Putamen (tissue), 1 donor: Measurements from ENCODE around the gene ANKRD23.
"Not testable (repeated sequence)": the region's sequence is repeated elsewhere in the genome, so short reads cannot be mapped to it uniquely, and the experiment has no call there.

Experiments
- DNase-seq: peaks from one replicate; pipeline ENCODE4 v3.0.0-alpha.2; 2016; ENCODE audit warnings: low spot score

ANKRD23 gene

GRCh38 chr2:96815326-96816126 is 28.3 kb downstream of the ANKRD23 start:
- no peak for DNase-seq

- DNase-seq: no peak
These were observed 30.2 kb downstream of the ANKRD23 start for GRCh38 chr2:96813656-96814055.

DNA sequence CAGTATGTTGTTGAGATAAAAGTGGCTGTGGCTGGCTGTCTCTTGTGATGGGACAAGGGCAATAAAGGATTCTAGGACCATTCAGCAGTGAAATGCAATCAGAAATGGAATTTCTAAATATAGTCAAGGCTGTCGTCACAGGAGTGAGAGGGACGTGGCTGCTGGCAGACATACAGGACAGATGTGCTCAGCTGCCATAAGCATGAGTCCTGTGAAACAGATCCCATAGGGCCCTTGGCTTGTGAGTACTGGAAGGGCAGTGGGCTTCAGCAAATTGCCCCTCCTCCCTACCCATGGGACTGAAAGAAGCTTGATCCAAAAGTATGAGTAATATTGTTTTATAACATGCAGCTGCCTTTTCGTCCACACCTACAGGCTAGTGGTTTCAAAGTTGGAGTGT is 31.9 kb downstream of the ANKRD23 start:
- DNase-seq: no peak

DNA sequence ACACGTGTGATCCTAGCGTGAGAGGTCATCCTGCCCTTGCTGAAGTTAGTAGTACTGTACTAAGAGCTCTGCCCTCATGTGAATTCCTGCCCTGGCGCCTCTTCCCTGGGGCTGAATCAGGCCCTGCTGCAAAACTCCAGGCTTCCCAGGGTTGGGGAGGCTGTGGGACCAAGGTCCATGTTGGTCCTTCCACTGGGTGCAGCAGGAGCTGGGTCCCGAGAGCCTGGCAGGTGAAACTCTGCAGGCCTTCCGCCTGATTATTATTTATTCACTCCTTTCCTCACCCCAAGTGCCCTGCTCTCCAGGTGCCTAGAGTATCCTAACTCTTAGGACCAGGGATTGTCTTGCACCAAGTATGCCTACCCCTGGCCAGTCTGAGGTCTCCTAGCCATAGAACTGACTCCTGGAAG is 33.0 kb downstream of the ANKRD23 start:
- DNase-seq: no peak

- no peak for DNase-seq
These were observed 33.7 kb downstream of the ANKRD23 start for GRCh38 chr2:96809951-96810782.

DNA sequence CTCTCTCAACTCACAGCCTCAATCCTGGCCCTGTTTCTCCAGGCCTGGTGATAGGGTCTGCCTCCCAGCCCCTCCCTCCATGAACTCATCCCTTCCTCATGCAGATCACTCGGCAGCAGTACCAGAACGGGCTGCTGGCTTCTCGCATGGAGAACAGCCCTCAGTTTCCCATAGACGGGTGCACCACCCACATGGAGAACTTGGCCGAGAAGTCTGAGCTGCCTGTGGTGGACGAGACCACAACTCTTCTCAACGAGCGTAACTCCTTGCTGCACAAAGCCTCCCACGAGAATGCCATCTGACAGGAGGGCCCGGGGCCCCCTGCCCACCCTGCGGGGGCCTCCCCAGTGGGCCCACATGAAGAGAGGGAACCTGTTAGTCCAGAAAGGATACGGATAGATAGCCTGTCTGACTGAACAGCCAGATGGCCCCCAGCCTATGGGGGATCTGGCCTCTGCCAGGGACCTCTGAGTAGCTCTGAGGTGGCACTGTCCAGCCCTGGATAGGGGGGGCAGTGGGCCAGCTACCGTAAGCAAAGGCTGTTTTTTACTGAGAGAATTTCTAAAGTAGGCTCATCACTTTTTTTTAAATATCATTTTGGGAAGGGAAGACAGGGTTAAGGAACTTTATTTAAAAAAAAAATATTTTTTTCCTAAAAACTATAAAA is 34.5 kb downstream of the ANKRD23 start:
- DNase-seq: no peak

GRCh38 chr2:96808176-96808837 is 35.5 kb downstream of the ANKRD23 start:
- DNase-seq: no peak

GRCh38 chr2:96807127-96807471 is 36.7 kb downstream of the ANKRD23 start:
- DNase-seq: no peak

DNA sequence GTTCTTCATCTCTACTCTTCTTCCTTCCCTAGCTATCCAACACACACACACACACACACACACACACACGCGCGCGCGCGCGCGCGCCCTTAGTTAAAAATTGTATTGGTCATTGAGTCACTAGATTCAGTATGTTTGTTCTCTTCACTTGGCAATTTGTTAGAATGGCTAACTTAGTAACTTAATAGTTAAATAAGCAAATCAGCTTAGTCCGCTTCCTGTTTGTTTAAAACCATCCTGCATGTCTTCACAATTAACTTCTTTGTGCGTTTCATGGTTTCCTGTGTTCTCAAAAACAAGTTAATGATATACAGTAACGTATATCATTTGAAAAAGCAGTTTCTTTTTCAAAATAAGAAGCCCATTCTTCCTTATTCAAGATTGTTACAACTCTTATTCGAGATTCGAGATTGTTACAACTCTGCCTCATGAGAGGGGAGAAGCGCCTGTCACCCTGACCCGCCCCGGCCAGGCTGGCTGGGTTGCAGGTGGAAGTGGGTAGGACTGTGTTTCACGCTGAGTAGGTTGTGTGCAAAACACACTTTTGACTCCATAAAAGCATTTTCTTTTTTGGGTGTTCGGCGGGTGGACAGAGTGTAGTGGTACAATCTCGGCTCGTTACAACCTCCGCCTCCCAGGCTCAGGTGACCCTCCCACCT is 37.2 kb downstream of the ANKRD23 start:
- DNase-seq: no peak

- DNase-seq: not testable (repeated sequence)
These were observed 37.9 kb downstream of the ANKRD23 start for GRCh38 chr2:96805946-96806345.

DNA sequence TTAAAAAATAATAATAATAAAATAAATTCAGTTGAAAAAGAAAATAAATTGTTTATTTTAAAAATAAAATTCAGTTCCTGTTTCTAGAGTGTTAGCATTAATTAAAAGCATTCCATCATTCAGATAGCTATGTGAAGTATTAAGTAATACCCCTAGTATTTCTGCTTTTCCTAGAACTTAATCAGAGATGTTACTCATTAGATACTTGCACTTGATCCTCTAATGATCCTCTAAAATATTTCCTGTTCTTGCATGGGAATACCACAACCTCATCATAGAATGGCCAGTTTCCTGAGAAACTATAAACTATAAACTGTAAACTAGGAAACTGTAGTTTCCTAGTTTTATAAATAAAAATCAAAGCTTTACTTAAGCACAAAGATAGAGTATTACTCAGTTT is 38.8 kb downstream of the ANKRD23 start:
- no peak for DNase-seq

- no peak for DNase-seq
These were observed 41.1 kb downstream of the ANKRD23 start for GRCh38 chr2:96802721-96803120.

- DNase-seq: no peak
These were observed 41.8 kb downstream of the ANKRD23 start for GRCh38 chr2:96801786-96802595.

DNA sequence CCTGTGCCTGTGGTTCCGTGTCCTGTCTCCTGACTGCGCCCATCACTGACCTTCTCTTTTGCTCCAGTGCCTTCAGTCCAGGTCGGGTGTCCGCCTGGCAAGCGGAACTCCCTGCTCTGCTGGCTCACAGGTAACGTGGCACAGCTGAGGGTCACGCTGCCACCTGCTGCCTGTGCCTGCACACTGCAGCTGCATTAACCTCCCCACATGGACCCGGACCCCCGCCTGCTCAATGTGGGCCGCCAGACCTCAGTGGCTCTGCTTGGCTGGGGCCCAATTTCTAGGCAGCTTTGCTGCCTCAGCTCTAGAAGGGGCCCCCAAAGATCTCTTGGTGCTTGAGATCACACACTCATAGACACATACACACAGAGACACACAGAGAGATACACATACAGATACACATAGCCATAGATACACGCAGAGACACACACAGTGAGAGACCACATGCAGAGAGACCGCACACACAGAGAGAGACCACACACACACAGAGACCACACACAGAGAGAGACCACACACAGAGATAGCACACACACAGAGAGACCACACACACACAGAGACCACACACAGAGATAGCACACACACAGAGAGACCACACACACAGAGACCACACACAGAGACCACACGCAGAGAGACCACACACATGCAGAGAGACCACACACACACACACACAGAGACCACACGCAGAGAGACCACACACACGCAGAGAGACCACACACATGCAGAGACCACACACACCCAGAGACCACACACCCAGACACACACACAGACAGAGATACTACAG is 42.6 kb downstream of the ANKRD23 start:
- DNase-seq: peak; percentile 49

DNA sequence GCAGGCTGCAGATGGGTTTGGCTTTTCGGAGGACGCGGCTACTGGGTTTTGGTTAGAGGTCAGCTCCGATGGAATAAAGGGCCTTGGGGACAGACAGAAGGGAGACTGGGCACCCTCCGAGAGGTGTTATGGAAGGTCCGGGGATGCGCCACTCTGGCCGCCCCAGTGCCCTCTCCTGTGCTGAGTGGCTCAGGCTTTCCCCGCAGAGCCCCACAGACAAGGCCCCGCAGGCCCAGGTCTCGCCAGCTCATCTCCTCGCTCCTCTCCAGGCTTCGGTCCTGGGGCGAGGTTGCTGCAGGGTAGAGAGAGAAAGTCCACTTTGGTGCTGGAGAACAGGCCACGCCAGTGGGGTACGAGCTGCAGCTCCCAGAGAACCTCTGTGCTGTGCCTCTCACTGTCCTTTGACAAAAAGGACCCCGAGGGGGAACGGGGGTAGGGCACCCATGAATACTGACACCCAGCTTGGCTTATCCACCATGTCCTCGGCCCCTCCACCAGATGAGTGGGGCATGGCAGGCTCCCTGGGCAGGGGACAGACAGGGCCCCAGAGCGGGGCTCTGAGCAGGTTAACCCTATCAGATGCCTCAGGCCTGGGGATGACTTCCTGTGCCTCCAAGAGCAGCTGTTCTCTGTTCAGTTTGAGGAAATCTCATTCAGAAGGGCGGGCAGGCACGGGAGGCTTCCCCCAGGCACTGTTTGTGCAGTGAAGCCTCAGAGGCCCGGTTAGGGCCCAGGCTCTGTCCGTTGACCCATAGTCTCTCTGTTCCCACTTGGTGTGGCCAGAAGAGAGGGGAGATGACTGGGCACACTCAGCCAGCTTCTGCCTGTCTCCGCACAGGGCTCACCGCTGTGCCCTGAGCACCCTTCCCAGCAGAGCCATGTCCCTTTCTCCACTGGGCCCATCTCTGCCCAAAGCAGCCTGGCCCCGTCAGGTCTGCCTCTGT is 43.5 kb downstream of the ANKRD23 start:
- DNase-seq: no peak

GRCh38 chr2:96799623-96799935 is 44.2 kb downstream of the ANKRD23 start:
- no peak for DNase-seq

GRCh38 chr2:96798733-96799622 is 44.8 kb downstream of the ANKRD23 start:
- DNase-seq: no peak

DNA sequence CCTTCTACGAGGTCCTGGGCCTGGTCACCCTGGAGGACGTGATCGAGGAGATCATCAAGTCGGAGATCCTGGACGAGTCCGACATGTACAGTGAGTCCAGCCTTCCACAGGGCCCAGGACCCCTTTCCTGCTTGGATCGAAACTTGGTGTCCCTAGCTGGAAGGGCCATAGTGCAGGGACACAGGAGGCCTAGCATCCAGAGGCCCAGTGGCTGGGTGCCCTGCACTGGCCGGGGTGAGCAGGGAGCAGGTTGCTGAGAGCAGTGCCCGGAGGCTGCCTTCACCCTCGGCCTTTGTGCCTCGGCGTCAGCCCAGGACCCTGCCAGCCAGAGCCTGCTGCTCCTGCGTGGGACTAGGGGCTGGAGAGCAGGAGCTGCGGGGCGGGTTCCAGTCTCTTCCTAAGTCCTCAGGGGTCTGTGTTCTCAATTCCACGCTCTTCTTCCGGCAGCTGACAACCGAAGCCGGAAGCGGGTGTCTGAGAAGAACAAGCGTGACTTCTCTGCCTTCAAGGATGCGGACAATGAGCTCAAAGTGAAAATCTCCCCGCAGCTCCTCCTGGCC is 46.7 kb downstream of the ANKRD23 start:
- DNase-seq: no peak
